ENCODE measurements around the gene OR10H5. TPM values are rescaled to one million over a fixed set of nuclear protein-coding genes. Genes with fewer than 3 reads are reported as not detected.
"Not testable (repeated sequence)": the region's sequence is repeated elsewhere in the genome, so short reads cannot be mapped to it uniquely, and the experiment has no call there.

Gene OR10H5
- total RNA-seq, 1 donor from 2014 or later = not detected

DNA sequence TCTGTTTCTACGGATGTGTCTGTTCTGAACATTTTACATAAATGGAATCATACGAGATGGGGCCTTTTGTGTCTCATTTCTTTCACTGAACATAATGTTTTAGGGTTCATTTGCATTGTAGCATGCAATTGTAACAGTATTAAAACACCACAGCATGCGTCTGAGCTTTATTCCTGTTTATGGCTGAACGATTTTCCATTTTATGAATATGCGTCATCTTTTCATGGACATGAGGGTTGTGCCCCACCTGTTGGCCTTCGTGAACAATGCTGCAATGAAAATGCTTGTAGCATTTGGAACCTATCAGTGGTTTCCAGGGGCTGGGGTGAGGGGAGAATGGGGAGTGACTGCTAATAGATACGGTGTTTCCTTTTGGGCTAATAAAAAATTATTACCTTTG, 22.9 kb downstream of the OR10H5 start:
- Histone ChIP-seq H3K36me3 (ENCODE audit: control insufficient read depth in 3 of 3, insufficient read depth in 3 of 3, low read length in 3 of 3) (no peaks in the 10 kb centered on the region), H3K27ac (ENCODE audit: low read depth, low read length) (no peak overlapping the region), H3K27me3 (ENCODE audit: control insufficient read depth in 3 of 3, insufficient read depth in 3 of 3, low read length in 3 of 3) (peaks cover 4 to 23% (median 12%) of the 10 kb centered on the region in 3 donors), H3K4me3 (ENCODE audit: low read length in 3 of 3) (no peak overlapping the region), H3K9ac (ENCODE audit: low read depth in 1 of 3, low read length in 3 of 3) (no peak overlapping the region), H3K4me1 (ENCODE audit: control insufficient read depth in 3 of 3, insufficient read depth in 3 of 3, low read length in 3 of 3) (no peaks in the 10 kb centered on the region), H3K9me3 (ENCODE audit: control insufficient read depth in 3 of 3, low read length in 3 of 3) (no peaks in the 10 kb centered on the region)

DNA sequence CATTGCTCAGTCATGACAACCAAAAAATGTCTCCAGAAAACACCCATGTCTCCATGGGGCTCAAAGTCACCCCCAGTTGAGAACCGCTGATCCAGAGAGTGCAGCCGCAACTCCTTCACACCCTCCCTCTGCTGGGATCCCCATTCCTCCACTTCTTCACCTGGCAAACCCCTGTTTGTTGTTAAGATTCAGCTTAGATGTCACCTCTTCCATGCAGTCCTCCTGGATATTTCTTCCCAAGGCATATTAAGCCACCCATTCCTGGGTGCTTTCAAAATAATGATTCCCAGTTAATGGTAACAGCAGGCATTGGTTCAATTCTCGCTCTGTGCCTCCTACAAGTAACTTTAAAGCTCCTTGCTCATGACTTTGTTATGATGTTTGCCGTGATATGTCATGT, 24.0 kb downstream of the OR10H5 start:
- Histone ChIP-seq H3K27ac (ENCODE audit: low read depth, low read length) (no peak overlapping the region), H3K27me3 (ENCODE audit: control insufficient read depth in 3 of 3, insufficient read depth in 3 of 3, low read length in 3 of 3) (peaks cover 8 to 23% (median 12%) of the 10 kb centered on the region in 3 donors), H3K4me3 (ENCODE audit: low read length in 3 of 3) (no peak overlapping the region), H3K9ac (ENCODE audit: low read depth in 1 of 3, low read length in 3 of 3) (no peak overlapping the region), H3K4me1 (ENCODE audit: control insufficient read depth in 3 of 3, insufficient read depth in 3 of 3, low read length in 3 of 3) (no peaks in the 10 kb centered on the region), H3K36me3 (ENCODE audit: control insufficient read depth in 3 of 3, insufficient read depth in 3 of 3, low read length in 3 of 3) (no peaks in the 10 kb centered on the region), H3K9me3 (ENCODE audit: control insufficient read depth in 3 of 3, low read length in 3 of 3) (no peaks in the 10 kb centered on the region)

DNA sequence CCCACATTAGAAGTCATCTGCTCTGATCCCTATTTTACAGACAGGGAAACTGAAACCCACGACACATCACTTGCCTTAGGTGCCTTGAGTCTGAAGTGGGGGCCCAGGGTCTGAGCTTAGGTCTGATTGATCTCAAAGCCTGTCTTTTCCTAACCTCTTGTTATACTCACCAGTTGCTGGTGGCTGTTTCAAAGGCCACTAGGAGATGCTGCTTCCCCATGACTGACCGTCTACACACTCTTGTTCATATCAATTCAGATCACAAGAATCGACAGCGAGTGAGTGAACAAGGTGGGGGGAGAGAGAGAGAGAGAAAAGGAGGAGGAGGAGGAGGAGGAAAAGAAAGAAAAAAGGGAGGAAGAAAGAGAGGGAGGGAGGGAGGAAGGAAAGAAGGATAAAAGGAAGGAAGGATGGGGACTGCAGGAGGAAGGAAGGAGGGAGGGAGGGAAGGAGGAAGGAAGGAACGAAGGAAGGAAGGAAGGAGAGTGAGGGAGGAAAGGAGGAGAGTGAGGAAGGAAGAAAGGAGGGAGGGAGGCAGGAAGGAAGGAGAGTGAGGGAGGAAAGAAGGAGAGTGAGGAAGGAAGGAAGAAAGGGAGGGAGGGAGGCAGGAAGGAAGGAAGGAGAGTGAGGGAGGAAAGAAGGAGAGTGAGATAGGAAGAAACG, 24.7 kb downstream of the OR10H5 start:
- Histone ChIP-seq H3K9me3 (ENCODE audit: control insufficient read depth in 3 of 3, low read length in 3 of 3) (no peaks in the 10 kb centered on the region), H3K4me3 (ENCODE audit: low read length in 3 of 3) (no peak overlapping the region), H3K4me1 (ENCODE audit: control insufficient read depth in 3 of 3, insufficient read depth in 3 of 3, low read length in 3 of 3) (no peaks in the 10 kb centered on the region), H3K27me3 (ENCODE audit: control insufficient read depth in 3 of 3, insufficient read depth in 3 of 3, low read length in 3 of 3) (peaks cover 8 to 23% (median 12%) of the 10 kb centered on the region in 3 donors), H3K36me3 (ENCODE audit: control insufficient read depth in 3 of 3, insufficient read depth in 3 of 3, low read length in 3 of 3) (no peaks in the 10 kb centered on the region), H3K9ac (ENCODE audit: low read depth in 1 of 3, low read length in 3 of 3) (no peak overlapping the region), H3K27ac (ENCODE audit: low read depth, low read length) (no peak overlapping the region)

DNA sequence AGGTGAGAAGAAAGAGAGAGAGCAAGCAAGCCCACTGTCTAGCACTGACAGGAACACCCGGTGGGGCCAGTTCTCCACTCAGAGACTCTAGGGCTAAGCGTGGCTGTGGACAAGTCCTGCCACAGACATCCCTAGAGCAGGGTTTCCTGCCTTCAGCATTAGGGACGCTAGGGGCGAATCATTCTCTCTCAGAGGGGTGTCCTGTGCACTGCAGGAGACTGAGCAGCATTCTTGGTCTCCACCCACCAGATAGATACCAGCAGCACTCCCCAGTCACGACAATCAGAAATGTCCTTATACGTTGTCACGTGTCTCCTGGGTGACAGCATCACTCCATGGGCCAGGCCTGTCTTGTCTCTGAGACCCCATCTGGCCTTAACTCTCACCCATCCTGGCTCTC, 26.5 kb downstream of the OR10H5 start:
- Histone ChIP-seq H3K9ac (ENCODE audit: low read depth in 1 of 3, low read length in 3 of 3) (no peak overlapping the region), H3K4me3 (ENCODE audit: low read length in 3 of 3) (no peak overlapping the region), H3K9me3 (ENCODE audit: control insufficient read depth in 3 of 3, low read length in 3 of 3) (no peaks in the 10 kb centered on the region), H3K4me1 (ENCODE audit: control insufficient read depth in 3 of 3, insufficient read depth in 3 of 3, low read length in 3 of 3) (no peaks in the 10 kb centered on the region), H3K27me3 (ENCODE audit: control insufficient read depth in 3 of 3, insufficient read depth in 3 of 3, low read length in 3 of 3) (peaks cover 8 to 23% (median 12%) of the 10 kb centered on the region in 3 donors), H3K36me3 (ENCODE audit: control insufficient read depth in 3 of 3, insufficient read depth in 3 of 3, low read length in 3 of 3) (no peaks in the 10 kb centered on the region), H3K27ac (ENCODE audit: low read depth, low read length) (no peak overlapping the region)

DNA sequence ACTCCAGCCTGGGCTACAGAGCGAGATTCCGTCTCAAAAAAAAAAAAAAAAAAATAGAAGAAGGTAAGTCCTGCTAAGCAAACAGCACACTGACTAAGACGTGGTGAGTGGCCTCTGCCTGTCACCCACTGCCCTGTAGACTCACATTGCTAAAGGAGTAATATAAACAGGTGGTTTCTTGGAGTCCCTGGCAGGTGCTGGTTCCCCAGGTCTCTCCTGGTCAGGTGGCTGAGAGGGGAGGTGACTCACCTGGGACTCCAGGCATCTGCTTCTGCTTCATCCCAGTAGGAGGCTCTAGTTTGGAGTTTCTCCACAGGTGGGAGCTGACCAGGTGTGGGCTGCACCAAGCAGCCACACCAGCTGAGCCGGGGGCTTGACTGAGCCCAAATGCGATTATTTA, 27.8 kb downstream of the OR10H5 start, which contains the start of gene OR10H1:
TSS of gene OR10H1 (minus strand) at position 359 of the 400 bp plus-strand sequence. CDS start 7,627 bp downstream, outside the sequence.
- H3K4me1 ChIP-seq (ENCODE audit: control insufficient read depth in 3 of 3, insufficient read depth in 3 of 3, low read length in 3 of 3) = no peaks in the 10 kb centered on the region
- no peaks in the 10 kb centered on the region for H3K36me3 ChIP-seq (ENCODE audit: control insufficient read depth in 3 of 3, insufficient read depth in 3 of 3, low read length in 3 of 3)
- H3K9me3 ChIP-seq (ENCODE audit: control insufficient read depth in 3 of 3, low read length in 3 of 3) = no peaks in the 10 kb centered on the region
- H3K9ac ChIP-seq (ENCODE audit: low read depth in 1 of 3, low read length in 3 of 3) = no peak within 1 kb of the TSS
- H3K27me3 ChIP-seq (ENCODE audit: control insufficient read depth in 3 of 3, insufficient read depth in 3 of 3, low read length in 3 of 3) = peaks cover 8 to 23% (median 12%) of the 10 kb centered on the region in 3 donors
- H3K27ac ChIP-seq (ENCODE audit: low read depth, low read length) = no peak within 1 kb of the TSS
- H3K4me3 ChIP-seq (ENCODE audit: low read length in 3 of 3) = no peak within 1 kb of the TSS

DNA sequence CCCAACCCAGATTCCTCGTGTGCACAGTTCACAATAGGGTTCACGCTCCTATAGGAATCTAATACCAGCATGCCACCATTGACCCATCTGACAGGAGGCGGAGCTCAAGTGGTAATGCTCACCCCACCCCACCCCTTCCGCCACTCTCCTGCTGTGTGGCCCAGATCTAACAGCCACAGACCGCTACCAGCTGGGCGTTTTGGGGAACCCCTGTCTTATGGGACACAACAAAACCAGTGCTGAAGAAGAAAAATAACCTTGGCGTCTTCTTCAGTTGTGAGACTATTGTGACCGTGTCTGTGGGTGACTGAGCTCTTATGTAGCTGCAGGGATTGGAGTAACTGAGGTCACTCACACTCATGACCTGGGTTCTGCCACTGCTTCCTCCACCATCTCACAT, 33.2 kb downstream of the OR10H5 start:
- Histone ChIP-seq H3K27me3 (ENCODE audit: control insufficient read depth in 3 of 3, insufficient read depth in 3 of 3, low read length in 3 of 3) (peaks cover 0 to under 1% (median 0%) of the 10 kb centered on the region in 3 donors), H3K9me3 (ENCODE audit: control insufficient read depth in 3 of 3, low read length in 3 of 3) (no peaks in the 10 kb centered on the region), H3K9ac (ENCODE audit: low read depth in 1 of 3, low read length in 3 of 3) (no peak overlapping the region), H3K4me1 (ENCODE audit: control insufficient read depth in 3 of 3, insufficient read depth in 3 of 3, low read length in 3 of 3) (no peaks in the 10 kb centered on the region), H3K4me3 (ENCODE audit: low read length in 3 of 3) (no peak overlapping the region), H3K27ac (ENCODE audit: low read depth, low read length) (no peak overlapping the region), H3K36me3 (ENCODE audit: control insufficient read depth in 3 of 3, insufficient read depth in 3 of 3, low read length in 3 of 3) (no peaks in the 10 kb centered on the region)

DNA sequence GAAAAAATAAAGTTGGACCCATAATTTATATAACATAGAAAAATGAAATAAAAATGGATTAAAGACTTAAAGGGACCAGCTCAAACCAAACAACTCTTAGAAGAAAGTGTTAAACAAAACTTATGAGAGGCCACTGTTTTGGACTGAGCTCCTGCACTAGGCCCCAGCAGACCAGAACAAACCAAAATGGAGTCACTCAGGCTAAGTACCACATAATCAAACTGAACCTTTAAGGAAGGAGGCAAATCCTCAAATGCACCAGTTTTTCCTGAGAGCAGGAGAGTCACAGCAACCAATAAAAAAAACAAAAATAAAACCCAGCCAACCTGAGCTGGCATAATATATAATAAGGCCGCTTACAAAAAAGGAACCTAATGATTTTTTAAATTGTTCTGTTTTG, 38.3 kb downstream of the OR10H5 start:
- no peak overlapping the region for H3K9ac ChIP-seq (ENCODE audit: low read depth in 1 of 3, low read length in 3 of 3)
- no peaks in the 10 kb centered on the region for H3K9me3 ChIP-seq (ENCODE audit: control insufficient read depth in 3 of 3, low read length in 3 of 3)
- H3K4me1 ChIP-seq (ENCODE audit: control insufficient read depth in 3 of 3, insufficient read depth in 3 of 3, low read length in 3 of 3) = no peaks in the 10 kb centered on the region
- no peaks in the 10 kb centered on the region for H3K36me3 ChIP-seq (ENCODE audit: control insufficient read depth in 3 of 3, insufficient read depth in 3 of 3, low read length in 3 of 3)
- no peak overlapping the region for H3K27ac ChIP-seq (ENCODE audit: low read depth, low read length)
- peaks cover 2 to 22% (median 5%) of the 10 kb centered on the region in 3 donors for H3K27me3 ChIP-seq (ENCODE audit: control insufficient read depth in 3 of 3, insufficient read depth in 3 of 3, low read length in 3 of 3)
- no peak overlapping the region for H3K4me3 ChIP-seq (ENCODE audit: low read length in 3 of 3)

DNA sequence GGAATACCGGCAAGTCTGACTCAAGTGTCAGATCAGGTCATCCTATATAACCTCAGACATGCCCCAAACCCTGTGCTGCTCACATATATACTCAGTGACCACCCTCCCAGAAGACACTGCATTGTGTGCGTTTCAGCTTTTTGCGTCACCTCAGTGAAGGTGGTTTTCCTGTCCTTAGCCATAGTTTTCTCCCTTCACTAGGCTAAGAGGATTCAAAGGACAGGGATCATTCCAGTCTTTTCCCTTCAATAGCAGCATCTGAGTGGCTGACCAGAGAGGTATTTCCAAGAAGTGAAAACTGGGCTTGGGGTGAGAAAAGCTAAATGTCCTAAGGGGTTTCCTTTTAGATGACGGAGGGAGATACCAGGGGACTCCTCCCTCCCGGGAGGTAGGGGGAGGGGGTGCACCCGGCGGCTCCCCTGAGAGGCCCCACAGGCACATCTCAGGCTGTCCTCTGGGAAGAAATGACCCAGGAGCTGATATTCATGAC, 40.7 kb downstream of the OR10H5 start:
- Histone ChIP-seq H3K4me3 (ENCODE audit: low read length in 3 of 3) (no peak overlapping the region), H3K27me3 (ENCODE audit: control insufficient read depth in 3 of 3, insufficient read depth in 3 of 3, low read length in 3 of 3) (peaks cover 2 to 22% (median 5%) of the 10 kb centered on the region in 3 donors), H3K9ac (ENCODE audit: low read depth in 1 of 3, low read length in 3 of 3) (no peak overlapping the region), H3K27ac (ENCODE audit: low read depth, low read length) (no peak overlapping the region), H3K36me3 (ENCODE audit: control insufficient read depth in 3 of 3, insufficient read depth in 3 of 3, low read length in 3 of 3) (no peaks in the 10 kb centered on the region), H3K9me3 (ENCODE audit: control insufficient read depth in 3 of 3, low read length in 3 of 3) (no peaks in the 10 kb centered on the region), H3K4me1 (ENCODE audit: control insufficient read depth in 3 of 3, insufficient read depth in 3 of 3, low read length in 3 of 3) (no peaks in the 10 kb centered on the region)

DNA sequence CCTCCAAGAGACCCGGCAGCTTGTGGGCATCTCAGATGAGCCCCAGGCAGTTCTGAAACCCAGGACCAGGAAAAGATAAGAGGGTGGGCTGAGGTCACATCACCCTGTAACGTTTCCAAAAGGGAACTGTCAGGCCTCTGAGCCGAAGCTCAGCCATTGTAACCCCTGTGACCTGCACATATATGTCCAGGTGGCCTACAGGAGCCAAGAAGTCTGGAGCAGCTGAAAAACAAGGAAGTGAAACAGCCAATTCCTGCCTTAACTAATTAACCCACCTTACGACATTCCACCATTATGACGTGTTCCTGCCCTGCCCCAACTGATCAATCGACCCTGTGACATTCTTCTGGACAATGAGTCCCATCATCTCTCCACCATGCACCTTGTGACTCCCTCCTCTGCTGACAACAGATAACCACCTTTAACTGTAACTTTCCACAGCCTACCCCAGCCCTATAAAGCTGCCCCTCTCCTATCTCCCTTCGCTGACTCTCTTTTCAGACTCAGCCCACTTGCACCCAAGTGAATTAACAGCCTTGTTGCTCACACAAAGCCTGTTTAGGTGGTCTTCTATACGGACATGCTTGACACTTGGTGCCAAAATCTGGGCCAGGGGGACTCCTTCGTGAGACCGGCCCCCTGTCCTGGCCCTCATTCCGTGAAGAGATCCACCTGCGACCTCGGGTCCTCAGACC, 41.3 kb downstream of the OR10H5 start:
- not testable (repeated sequence) for H3K27ac ChIP-seq (ENCODE audit: low read depth, low read length); H3K36me3 ChIP-seq (ENCODE audit: control insufficient read depth in 3 of 3, insufficient read depth in 3 of 3, low read length in 3 of 3); H3K4me3 ChIP-seq (ENCODE audit: low read length in 3 of 3); H3K9me3 ChIP-seq (ENCODE audit: control insufficient read depth in 3 of 3, low read length in 3 of 3); H3K9ac ChIP-seq (ENCODE audit: low read depth in 1 of 3, low read length in 3 of 3); H3K4me1 ChIP-seq (ENCODE audit: control insufficient read depth in 3 of 3, insufficient read depth in 3 of 3, low read length in 3 of 3)
- H3K27me3 ChIP-seq (ENCODE audit: control insufficient read depth in 3 of 3, insufficient read depth in 3 of 3, low read length in 3 of 3) = peaks cover 2 to 22% (median 5%) of the 10 kb centered on the region in 3 donors

DNA sequence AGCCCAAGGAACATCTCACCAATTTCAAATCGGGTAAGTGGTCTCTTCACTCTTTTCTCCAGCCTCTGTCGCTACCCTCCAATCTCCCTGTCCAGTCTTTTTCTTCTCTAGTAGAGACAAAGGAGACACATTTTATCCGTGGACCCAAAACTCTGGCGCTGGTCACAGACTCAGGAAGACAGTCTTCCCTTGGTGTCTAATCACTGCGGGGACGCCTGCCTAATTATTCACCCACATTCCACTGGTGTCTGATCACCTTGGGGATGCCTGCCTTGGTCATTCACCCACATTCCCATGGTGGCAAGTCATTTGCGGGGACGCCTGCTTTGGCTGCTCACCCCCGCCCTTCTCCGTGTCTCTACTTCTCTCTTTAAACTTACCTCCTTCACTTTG, 41.8 kb downstream of the OR10H5 start:
- no peaks in the 10 kb centered on the region for H3K4me1 ChIP-seq (ENCODE audit: control insufficient read depth in 3 of 3, insufficient read depth in 3 of 3, low read length in 3 of 3)
- no peak overlapping the region for H3K9ac ChIP-seq (ENCODE audit: low read depth in 1 of 3, low read length in 3 of 3)
- no peaks in the 10 kb centered on the region for H3K9me3 ChIP-seq (ENCODE audit: control insufficient read depth in 3 of 3, low read length in 3 of 3)
- H3K4me3 ChIP-seq (ENCODE audit: low read length in 3 of 3) = no peak overlapping the region
- H3K27me3 ChIP-seq (ENCODE audit: control insufficient read depth in 3 of 3, insufficient read depth in 3 of 3, low read length in 3 of 3) = peaks cover 2 to 22% (median 5%) of the 10 kb centered on the region in 3 donors
- H3K36me3 ChIP-seq (ENCODE audit: control insufficient read depth in 3 of 3, insufficient read depth in 3 of 3, low read length in 3 of 3) = no peaks in the 10 kb centered on the region
- H3K27ac ChIP-seq (ENCODE audit: low read depth, low read length) = no peak overlapping the region

Data from skeletal muscle tissue (tissue), 4 donors.